Parietal lobe (tissue), 1 donor: ENCODE results near the gene FAM3C. TPM values are rescaled to one million over a fixed set of nuclear protein-coding genes. Genes with fewer than 3 reads are reported as not detected.

Experiments used
- total RNA-seq: library from RNA; depleted of rRNA; stranded (reverse); fragments of >200 nt; gene quantifications from one replicate; pipeline ENCODE4 v1.2.3, GENCODE V29; 2014

The FAM3C gene, protein sequence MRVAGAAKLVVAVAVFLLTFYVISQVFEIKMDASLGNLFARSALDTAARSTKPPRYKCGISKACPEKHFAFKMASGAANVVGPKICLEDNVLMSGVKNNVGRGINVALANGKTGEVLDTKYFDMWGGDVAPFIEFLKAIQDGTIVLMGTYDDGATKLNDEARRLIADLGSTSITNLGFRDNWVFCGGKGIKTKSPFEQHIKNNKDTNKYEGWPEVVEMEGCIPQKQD
- total RNA-seq = 99.2 TPM

DNA sequence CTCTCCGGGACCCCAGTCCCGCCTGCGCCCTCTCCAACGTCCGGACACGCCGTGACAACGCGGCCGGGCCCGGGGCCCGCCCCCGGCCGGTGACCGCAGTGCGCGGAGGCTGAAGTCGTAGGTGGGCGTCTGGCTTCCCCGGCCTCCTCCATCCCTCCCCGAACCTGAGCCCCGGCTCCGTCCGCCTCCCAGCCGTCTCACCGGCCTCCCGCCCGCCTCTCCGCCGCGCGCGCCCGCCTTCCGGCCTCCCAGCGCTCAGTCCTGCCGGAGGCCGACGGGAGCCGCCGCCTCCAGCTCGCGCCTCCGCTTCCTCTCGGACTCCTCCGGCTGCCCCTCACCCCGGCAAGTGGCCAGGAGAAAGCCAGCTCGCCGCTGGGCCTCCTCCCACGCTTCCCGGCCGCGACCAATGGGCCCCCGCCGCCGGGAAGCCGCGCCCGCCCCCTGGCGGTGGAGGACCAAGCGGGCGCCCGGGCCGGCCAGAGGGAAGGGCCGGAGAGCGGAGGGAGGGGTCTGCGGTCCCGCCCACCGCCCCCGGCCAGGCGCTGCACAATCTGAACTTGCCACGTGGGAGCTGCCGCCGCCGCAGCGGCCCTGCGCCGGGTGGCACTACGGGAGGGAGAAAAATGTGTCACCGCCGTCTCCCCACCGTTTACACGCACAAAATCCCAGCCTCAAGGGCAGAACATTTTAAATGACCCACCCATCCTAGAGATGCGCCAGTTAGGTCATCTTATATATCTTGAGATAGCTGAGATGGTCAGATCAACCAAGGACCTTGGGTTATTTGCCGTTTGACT is at the start of gene FAM3C:
Gene FAM3C (minus strand): TSS at position 348 of the 797 bp plus-strand sequence. CDS start 13,339 bp downstream, outside the sequence.

DNA sequence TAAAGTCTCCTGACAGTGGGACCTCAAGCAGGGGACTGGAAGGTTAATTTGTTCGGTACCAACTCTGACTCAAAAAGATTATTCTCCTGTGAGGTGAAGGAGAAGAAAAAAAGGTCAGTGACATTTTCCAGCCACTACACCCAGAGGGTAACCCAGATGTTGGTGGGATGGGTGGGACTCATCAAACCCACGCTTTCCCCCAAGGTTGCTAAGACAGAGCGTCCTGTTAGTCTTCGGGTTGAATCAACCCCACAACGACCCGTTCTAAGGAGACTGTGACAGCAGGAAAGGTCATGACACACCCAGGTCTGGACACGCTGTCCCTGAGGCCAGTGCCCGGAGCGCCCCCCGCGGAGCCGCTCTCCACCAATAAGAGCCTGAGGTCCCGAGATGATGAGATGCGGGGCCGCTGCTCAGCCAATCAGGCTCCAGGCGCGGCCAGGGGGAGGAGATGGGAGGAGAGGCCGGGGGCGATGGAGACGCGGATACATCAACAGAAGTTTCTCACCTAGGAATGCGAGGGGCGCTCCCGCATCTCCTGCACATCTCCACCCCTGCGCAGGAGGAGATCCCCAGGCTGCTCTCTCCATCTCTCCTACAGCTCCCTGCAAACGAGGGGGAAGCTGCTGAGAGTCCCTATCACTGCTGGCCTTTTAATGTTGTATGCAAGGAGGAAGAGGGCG is 67.5 kb downstream of the FAM3C start, which contains the start of gene WNT16:
Gene WNT16 (plus strand): TSS at position 493 of the 683 bp plus-strand sequence. CDS start 293 bp downstream, outside the sequence.

Other genes with a start within 250 kb of the FAM3C start
- 0.31 TPM for gene WNT16, start 67.3 kb downstream of the FAM3C start, total RNA-seq